A549 treated with AZD9567 at 1 μM for 4 hours (cell line): ENCODE results near the gene PYROXD2. TPM values are rescaled to one million over a fixed set of nuclear protein-coding genes. Genes with fewer than 3 reads are reported as not detected.

Experiments
- total RNA-seq: library from RNA; stranded (reverse); fragments of 200-300 nt; extraction: Qiagen RNA extraction; gene quantifications from 5 replicates; pipeline ENCODE4 v1.2.3, GENCODE V29; 2022; ENCODE audit not compliant: insufficient read depth

The PYROXD2 gene
- 4.3 to 6.8 TPM (median 5.2 TPM) in 5 replicates for total RNA-seq

GRCh38 chr10:98414932-98415730 lies at the start of gene PYROXD2:
Gene PYROXD2, minus strand, starts transcription at chr10:98415182. Its CDS starts 47 bp downstream, at chr10:98415135.

GRCh38 chr10:98446661-98447221 lies 31.8 kb upstream of the PYROXD2 start, which contains the start of gene HPS1:
Gene HPS1, minus strand, starts transcription at chr10:98446935. Its CDS starts 3,695 bp downstream, at chr10:98443240.

Other genes with a start within 250 kb of the PYROXD2 start
- 1.1 to 2.5 TPM (median 1.3 TPM) in 5 replicates for gene LOXL4, start 147.0 kb downstream of the PYROXD2 start, total RNA-seq
- gene HPS1, start 31.8 kb upstream of the PYROXD2 start, total RNA-seq = 35.6 to 38.0 TPM (median 36.0 TPM) in 5 replicates